Measurements from ENCODE around the gene PSME4.

PSME4 gene, protein sequence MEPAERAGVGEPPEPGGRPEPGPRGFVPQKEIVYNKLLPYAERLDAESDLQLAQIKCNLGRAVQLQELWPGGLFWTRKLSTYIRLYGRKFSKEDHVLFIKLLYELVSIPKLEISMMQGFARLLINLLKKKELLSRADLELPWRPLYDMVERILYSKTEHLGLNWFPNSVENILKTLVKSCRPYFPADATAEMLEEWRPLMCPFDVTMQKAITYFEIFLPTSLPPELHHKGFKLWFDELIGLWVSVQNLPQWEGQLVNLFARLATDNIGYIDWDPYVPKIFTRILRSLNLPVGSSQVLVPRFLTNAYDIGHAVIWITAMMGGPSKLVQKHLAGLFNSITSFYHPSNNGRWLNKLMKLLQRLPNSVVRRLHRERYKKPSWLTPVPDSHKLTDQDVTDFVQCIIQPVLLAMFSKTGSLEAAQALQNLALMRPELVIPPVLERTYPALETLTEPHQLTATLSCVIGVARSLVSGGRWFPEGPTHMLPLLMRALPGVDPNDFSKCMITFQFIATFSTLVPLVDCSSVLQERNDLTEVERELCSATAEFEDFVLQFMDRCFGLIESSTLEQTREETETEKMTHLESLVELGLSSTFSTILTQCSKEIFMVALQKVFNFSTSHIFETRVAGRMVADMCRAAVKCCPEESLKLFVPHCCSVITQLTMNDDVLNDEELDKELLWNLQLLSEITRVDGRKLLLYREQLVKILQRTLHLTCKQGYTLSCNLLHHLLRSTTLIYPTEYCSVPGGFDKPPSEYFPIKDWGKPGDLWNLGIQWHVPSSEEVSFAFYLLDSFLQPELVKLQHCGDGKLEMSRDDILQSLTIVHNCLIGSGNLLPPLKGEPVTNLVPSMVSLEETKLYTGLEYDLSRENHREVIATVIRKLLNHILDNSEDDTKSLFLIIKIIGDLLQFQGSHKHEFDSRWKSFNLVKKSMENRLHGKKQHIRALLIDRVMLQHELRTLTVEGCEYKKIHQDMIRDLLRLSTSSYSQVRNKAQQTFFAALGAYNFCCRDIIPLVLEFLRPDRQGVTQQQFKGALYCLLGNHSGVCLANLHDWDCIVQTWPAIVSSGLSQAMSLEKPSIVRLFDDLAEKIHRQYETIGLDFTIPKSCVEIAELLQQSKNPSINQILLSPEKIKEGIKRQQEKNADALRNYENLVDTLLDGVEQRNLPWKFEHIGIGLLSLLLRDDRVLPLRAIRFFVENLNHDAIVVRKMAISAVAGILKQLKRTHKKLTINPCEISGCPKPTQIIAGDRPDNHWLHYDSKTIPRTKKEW (N-terminal part only)

DNA sequence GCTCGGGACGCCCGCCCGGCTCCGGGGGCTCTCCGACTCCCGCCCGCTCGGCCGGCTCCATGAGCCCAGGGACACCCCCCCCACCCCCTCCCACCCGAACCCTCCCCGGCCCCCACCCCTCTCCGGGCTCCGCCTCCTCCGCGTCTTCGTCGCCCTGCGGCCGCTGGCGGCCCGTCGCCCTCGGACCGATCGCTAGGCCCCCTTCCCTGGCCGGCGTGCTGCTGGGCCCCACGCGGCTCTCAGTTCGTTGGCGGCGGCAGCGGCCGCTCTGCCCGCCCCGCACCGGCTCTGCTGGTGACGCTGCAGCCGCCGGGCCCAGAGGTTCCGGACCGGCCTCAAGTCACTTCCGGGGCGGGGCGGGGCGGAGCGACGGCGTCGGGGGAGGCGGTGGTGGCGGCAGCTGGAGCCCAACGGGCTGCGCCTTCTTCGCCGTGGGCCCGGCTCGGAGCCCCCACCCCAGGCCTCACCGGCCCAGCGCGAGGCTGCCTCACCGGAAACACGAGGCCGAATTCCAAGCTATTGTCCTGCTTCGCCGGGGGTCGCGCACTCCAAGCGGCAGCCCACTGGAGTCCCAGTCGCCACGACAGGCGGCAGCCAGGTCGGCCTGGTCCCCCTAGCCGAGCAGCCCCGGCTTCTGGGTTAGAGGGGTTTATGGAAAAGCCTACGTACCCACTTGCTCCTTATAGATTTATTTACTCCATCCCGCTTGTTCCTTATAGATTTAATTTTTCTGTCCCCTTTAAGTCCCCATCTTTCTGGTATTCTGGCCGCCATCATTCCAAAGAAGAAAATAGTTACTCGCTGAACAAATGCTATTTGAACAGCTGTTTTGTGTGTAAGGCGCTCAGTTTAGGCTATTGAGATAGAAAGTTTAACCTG is at the start of gene PSME4:
Gene PSME4 (minus strand): TSS at position 270 of the 879 bp plus-strand sequence. CDS start 209 bp downstream, at position 61.
- DNase-seq (ENCODE audit: low spot score), result peak; percentile 95

DNA sequence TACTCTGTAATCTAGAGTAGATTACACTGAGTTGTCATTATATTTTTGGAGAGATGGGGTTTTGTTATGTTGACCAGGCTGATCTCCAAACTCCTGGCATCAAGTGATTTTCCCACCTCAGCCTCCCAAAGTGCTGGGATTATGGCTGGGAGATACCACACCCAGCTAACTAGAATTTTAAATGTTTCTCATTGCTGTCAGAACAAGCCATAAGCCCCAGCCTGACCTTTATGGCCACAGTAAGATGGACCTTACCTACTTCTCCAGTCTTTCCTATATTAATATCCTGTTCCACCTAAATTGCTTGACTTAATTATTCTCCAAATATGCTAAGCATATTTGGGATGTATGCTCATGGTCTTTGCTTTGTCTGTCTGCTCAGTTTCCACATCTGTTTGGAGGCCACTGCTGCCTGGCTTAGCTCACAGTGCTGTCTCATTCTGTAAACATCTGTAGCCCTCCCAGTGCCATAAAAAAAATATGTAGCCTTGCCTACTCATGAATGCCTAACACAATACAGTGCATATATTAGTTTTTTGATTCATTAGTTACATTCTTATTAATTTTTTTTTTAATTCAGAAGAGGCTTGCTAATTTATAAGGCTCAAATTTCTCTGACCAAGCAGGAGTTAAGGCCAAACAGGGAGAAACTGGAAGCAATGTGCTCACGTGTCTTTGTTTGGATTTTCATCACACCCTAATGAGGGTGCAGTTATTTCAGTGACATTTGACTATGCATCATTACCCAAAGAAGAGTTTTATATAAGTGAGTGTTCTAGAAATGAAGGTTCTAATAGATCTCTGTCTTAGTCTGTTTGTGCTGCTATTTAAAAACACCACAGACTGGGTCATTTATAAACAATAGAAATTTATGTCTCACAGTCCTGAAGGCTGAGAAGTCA is 45.3 kb upstream of the PSME4 start:
- peak; percentile 76 for DNase-seq (ENCODE audit: low spot score)

DNA sequence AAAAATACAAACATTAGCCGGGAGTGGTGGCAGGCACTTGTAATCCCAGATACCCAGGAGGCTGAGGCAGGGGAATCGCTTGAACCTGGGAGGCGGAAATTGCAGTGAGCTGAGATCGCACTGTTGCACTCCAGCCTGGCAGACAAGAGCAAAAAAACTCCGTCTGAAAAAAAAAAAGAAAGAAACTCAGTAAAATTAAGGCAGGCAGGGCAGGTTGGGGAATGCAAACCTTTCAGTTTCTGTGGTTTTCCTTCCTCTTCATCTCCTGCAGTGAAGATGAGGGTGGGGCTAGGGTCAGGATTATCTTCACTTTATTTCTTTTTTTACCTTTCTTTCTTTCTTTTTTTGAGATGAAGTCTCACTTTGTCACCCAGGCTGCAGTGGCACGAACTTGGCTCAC is 43.2 kb upstream of the PSME4 start:
- no peak for DNase-seq (ENCODE audit: low spot score)

DNA sequence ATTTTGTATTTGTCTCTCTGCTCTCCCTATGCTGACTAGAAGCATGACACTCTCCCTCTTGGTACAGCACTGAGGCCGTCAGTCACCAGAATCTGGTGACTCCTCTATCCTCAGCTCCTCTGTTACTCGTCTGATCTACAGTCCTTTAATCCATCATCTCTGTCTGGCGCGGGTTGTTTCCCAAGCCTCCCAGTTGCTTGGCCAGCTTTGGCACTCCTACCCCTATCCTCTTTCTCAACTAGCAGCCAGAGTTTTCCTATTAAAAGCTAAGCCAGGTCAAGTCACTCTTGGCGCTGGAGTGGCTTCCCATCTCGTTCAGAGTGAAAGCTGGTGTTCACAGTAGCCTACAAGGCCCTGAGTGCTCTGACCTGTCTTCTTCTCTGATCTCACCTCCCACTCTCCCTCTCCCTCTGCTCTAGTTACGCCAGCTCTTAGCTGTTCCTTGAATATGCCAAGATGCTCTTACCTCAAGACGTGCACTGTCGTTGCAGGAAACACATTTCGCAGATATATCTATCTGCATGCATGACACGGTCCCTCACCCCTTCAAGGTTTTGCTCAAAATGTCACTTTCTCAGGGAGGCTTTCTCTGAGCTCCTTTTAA is 41.8 kb upstream of the PSME4 start:
- DNase-seq (ENCODE audit: low spot score), result no peak

DNA sequence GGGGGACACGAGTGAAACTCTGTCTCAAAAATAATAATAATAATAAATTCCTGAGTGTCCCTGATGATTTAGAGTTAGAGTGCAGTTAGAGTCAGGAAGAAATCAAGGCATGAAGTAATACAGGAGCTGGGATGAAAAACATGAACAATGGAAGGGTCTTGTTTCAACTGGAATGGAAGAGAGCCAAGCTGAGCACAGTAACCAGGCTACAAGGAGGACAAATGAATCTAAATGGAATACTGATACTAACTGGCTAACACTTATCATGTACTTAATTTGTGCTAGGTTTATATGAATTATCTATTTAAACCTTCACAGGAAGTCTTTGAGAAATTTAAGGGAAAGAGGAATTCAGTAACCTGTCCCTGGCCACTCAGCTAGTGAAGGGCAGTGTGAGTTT is 38.8 kb upstream of the PSME4 start:
- no peak for DNase-seq (ENCODE audit: low spot score)

DNA sequence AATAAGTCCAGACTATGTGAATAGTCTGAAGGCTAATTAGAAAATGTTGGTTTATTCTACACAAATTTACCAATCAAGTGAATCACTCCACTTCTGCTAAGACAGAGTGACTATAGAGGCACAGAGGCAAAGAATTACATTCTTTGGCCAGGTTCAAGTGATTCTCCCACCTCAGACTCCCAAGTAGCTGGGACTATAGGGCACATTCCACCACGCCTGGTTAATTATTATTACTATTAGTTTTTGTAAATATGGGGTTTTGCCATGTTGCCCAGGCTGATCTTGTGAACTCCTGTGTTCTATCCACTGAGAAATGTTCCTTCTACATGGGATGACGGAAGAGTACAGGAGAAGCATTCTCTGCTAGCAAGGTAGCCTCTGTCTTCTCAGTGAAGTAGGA is 37.6 kb upstream of the PSME4 start:
- no peak for DNase-seq (ENCODE audit: low spot score)

DNA sequence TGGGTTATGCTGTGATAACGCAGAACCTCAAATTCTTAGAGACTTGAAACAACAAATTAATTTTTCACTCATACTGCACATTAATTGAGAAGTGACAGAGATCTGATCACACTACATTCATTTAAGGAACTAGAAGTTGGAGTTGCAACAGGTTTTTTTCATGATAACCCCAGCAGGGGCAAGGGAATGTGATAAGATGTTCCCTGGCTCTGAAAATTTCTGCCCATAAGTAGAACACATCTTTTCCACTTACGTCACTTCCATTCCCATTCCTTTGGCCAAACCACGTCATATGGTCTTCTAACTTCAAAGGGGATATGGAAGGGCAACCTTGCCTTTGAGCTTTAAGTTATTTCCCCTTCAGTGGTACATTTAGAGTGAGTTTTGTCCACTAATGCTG is 29.7 kb upstream of the PSME4 start:
- no peak for DNase-seq (ENCODE audit: low spot score)

DNA sequence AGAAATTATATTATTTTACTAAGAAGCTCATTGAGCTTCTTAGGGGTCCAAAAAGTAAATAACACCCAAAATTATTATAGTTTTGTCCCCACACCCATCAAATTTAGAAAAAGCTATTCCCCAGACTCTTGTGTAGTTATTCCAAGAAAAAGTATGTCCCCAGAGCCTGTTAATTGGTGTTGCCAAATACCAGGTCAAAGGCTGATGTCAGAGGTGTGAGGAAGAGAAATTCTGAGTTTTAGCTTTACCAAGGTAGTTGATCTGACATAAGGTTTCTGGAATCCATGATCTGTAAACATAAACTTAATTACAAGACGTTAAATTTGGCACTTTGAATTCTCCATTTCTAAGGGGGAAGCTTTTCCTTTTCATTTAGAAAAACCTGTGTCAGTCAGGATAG is 29.3 kb upstream of the PSME4 start:
- DNase-seq (ENCODE audit: low spot score), result no peak

DNA sequence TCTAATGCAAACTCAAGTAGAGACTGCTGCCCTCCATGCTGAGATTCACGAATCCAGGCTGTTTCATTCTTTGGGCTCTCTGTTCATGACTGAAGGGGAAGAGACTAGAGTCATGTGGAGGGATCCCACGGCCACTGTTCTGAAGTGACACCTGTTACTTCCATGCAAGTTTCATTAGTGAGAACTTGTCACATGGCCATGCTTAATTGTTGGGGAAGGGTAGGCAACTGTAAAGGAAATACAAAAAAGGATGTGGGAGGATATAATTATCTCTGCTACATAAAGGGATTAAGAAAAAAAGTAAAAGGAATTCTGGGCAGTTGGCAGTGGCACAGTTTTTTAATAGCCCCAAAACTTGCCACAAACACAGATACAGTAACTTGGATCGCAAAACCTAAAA is 28.0 kb upstream of the PSME4 start:
- no peak for DNase-seq (ENCODE audit: low spot score)

DNA sequence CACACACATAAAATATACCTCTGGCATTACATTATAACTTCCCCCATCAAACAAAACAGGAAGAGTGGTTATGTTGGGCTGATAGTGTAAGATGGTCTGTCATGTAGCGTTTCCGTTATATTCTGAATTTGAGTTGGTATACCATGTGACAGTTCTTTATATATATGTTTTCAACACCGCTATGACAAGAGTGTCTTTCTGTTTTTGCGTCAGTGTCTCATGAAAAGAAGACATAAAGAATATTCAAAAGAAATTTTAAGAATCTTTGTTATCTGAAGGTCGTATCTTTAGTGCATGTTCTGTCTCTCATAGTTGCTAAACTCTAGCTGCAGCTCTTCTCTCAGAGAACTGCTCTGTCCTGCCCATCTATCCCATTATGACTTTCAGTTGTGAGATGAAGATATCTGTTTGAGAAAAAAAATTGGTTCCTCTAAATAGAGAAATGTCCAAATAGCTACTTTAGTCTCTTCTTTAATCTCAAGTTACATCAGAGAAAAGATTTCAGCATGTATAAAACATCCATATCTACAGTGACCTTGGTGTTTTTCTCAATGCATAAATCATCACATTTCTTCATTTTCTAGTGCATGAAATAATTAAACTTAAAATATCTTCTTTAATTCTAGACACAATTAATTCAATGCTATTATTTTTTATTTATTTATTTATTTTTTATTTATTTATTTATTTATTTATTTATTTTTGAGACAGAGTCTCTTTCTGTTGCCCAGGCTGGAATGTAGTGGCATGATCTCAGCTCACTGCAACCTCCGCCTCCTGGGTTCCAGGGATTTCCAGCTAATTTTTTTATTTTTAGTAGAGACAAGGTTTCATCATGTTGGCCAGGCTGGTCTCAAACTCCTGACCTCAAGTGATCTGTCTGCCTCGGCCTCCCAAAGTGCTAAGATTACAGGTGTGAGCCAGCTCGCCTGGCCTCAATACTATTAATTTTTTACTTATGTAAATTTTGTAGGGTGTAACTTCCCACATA is 24.3 kb upstream of the PSME4 start:
- no peak for DNase-seq (ENCODE audit: low spot score)

DNA sequence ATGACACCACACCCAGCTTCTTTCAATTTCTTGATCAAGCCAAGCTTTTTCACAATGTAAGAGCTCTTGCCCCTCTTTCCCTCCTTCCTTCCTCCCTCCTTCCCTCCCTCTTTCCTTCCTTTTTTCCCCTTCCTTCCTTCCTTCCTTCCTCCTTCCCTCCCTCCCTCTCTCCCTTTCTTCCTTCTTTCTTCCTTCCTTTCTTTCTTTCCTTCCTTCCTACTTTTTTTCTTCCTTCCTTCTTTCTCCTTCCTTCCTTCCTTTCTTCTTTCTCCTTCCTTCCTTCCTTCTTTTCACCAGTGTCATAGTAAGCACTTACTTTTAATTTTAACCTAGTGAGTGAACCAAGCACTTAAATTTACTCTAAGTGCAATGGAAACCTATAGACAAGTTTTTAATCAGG is 21.2 kb upstream of the PSME4 start:
- no peak for DNase-seq (ENCODE audit: low spot score)

DNA sequence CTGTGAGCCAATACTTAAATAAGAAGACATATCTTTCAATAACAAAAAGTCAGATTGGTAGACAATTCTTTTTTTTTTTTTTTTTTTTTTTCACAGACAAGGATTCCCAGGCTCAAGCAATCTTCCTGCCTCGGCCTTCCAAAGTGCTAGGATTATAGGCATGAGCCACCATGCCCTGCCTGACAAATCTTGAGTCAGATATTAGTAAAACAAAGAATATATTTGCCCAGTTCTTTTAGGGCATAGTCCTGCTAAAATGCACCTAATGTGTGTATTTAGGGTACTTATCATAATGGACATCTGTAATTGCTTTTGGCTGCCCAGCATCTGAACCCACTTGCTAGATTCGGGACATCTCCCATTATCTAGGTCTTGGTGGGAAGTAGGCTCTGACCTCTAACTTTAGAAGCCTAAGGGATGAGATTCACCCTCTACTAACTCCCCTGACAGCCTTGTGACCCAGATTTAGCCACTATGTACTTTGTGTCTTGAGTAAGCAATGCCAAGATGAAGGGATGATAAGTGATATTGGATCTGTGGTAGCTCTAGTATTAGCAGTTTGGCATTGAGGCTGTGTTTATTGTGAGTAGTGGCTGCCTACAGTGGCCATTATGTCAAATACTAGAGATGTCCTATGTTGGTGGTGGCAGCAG is 18.5 kb upstream of the PSME4 start:
- no peak for DNase-seq (ENCODE audit: low spot score)

DNA sequence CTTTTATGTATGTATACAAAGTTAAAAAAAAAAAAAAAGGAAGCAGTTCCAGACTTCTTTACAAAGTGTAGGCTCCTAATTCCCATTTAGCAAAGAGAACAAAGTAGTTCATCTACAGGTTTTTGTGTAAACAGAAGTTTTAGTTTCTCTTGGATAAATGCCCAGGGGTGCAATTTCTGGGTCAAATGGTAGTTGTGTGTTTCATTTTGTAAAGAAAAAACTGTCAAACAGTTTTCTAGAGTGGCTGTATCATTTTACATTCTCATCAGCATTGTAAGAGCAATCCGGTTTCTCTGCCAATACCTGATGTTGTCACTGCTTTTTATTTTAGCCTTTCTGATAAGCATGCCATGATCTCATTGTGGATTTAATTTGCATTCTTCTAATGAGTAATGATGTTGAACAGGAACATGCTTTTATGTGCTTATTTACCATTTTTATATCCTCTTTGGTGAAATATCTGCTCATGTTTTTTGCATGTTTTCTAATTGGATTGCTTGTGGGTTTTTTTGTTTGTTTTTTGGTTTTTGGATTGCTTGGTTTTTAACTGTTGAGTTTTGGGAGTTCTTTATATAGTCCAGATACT is 16.6 kb upstream of the PSME4 start:
- DNase-seq (ENCODE audit: low spot score), result no peak

DNA sequence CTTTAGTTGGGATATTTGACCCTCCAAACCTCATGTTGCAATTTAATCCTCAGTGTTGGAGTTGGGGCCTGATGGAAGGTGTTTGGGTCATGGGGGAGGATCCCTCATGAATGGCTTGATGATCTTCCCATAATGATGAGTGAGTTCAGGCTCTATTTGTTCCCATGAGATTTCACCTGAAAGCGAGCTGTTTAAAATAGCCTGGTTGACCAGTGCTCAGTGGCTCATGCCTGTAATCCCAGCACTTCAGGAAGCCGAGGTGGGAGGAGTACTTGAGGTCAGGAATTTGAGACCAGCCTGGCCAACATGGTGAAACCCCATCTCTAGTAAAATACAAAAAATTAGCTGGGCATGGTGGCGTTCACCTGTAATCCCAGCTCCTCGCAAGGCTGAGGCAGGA is 14.9 kb upstream of the PSME4 start:
- DNase-seq (ENCODE audit: low spot score), result no peak

DNA sequence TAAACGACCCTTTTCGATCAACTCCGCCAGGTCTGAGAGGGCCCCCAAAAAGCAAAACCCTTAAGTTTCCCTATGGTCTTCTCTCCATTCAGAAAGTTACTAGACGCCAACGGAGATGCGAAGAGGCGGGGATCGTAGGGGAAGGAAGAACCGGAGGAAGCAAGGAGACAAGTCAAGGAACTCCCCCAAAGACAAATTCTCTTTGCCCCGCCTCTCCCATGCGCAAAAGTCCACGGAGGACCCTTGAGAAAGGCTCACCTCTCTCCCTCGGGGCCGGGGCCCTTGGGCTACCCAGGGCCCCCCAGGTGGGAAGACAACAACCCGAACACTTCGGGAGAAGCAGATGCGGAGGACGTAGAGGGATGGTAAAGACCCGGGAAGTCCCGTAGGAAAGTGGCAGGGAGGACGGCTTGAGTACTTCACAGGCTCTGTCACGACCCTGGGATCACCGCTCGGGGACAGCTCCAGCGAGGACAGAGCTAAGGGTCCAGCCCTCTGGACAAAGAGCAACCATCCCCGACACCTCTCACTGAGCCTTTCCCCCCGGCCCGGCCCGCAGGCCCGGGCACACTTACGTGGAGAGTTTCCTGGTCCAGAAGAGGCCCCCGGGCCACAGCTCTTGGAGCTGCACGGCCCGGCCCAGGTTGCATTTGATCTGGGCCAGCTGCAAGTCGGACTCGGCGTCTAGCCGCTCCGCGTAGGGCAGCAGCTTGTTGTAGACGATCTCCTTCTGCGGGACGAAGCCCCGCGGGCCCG is 647 bp downstream of the PSME4 start:
- peak; percentile 39 for DNase-seq (ENCODE audit: low spot score)

DNA sequence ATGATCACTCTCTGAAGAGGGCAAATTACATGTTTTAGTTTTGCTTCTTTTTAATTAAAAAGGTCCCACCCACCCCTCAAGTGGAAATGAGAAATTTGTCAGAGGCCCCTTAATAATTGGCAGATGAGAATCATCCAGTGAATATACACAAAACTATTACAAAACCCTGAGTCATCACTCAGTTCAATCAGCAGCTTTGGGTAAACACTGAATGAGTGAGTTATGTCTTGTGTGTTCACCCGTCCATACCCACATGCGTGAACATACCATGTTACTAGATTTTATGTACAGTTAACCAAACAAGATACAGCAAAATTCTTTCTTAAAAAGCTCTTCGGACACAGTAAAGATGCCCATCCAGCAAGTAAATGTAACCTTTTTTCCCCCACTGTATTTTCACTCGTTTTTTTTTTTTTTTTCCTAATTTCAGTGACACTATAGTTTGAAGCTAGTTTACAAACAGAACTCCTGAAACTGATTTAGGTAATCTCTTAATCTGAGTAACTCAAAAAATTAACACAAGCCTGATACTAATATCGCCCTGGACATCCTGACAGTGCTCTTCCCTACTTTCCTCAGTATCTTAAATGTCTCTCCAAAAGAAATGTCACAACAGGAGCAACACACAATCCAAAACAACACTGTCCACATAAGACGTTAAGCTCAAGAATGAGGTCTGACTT is 1.4 kb downstream of the PSME4 start:
- peak; percentile 46 for DNase-seq (ENCODE audit: low spot score)
